Activated naive CD4-positive, alpha-beta T cell treated with anti-CD3 and anti-CD28 coated beads for 36 hours (primary cell): ENCODE results near the gene MYO19. TPM values are rescaled to one million over a fixed set of nuclear protein-coding genes. Genes with fewer than 3 reads are reported as not detected.

Source experiments
- total RNA-seq, 2 experiments: library from RNA; stranded (reverse); gene quantifications; one replicate each; pipeline ENCODE4 v1.2.3, GENCODE V29; 2021

The MYO19 gene
- total RNA-seq, 2 experiments from 2014 or later: 99.6 to 107 TPM

Other genes starting within 250 kb of the MYO19 start
- gene TBC1D3G, start 211.0 kb downstream of the MYO19 start, total RNA-seq: not detected
- not detected for gene TBC1D3H, start 146.4 kb downstream of the MYO19 start, total RNA-seq
- 10 to 100 TPM; 39.0 to 43.7 TPM for gene ZNHIT3, start 48.2 kb downstream of the MYO19 start, total RNA-seq
- gene PIGW, start 119 bp upstream of the MYO19 start, total RNA-seq: 10 to 100 TPM; 10.6 to 11.3 TPM
- gene GGNBP2, start 10.1 kb upstream of the MYO19 start, total RNA-seq: 10 to 100 TPM; 96.2 to 99.9 TPM
- 1 to 10 TPM; 8.4 to 9.8 TPM for gene DHRS11, start 57.0 kb upstream of the MYO19 start, total RNA-seq
- gene MRM1, start 66.7 kb upstream of the MYO19 start, total RNA-seq: 10 to 100 TPM; 11.0 to 11.3 TPM